Psoas muscle (tissue), 8 donors: ENCODE results near the gene MRPL49. TPM values are rescaled to one million over a fixed set of nuclear protein-coding genes. Genes with fewer than 3 reads are reported as not detected.

Experiments used
- ATAC-seq, 4 donors: fragments of 200-7000 bp; cut with Tn5 transposase; one replicate each; pipeline ENCODE4 v1.9.1; 2020; ENCODE audit warnings: moderate library complexity in 3 of 4, mild to moderate bottlenecking in 2 of 4
- DNase-seq, 2 donors: peaks; one replicate each; pipeline ENCODE4 v3.0.0-alpha.2; 2020
- H3K27ac ChIP-seq: fragments of 200-600 bp; one replicate; pipeline ENCODE4 v1.8.0; 2022
- H3K27me3 ChIP-seq, 3 donors: fragments of 200-600 bp in 1 of 3; one replicate each; pipeline versions ENCODE4 v1.6.1 to v1.8.0; 2013 to 2022; ENCODE audit warnings: low read length in 2 of 3, mild to moderate bottlenecking in 2 of 3, moderate library complexity in 1 of 3; ENCODE audit not compliant: insufficient read depth in 3 of 3
- H3K36me3 ChIP-seq, 2 donors: fragments of 200-600 bp in 1 of 2; one replicate each; pipeline versions ENCODE4 v1.6.1 to v1.8.0; 2013 to 2022; ENCODE audit warnings: low read depth in 1 of 2, mild to moderate bottlenecking in 1 of 2, moderate library complexity in 1 of 2; ENCODE audit not compliant: insufficient read depth in 1 of 2
- H3K4me1 ChIP-seq: fragments of 200-600 bp; one replicate; pipeline ENCODE4 v1.8.0; 2022
- H3K4me3 ChIP-seq: fragments of 200-600 bp; one replicate; pipeline ENCODE4 v1.8.0; 2022; ENCODE audit warnings: mild to moderate bottlenecking
- H3K9me3 ChIP-seq: fragments of 200-600 bp; one replicate; pipeline ENCODE4 v1.8.0; 2022
- WGBS, 3 donors: extraction: QIAGEN DNeasy Blood & Tissue Kit; methylation state at CpG; one replicate each; pipeline versions ENCODE4 v1.1.6 to v1.1.7; 2013; 5-methylcytosine and 5-hydroxymethylcytosine counted together
- intact Hi-C, 2 donors: fragments of 100-400 bp; cut with DNase I; formaldehyde crosslinking; loops; one replicate each; pipeline versions ENCODE4 v1.11.0 to v1.14.2; 2022
- polyA plus RNA-seq, 3 donors: library from polyadenylated mRNA; stranded (reverse); fragments of 200-250 nt; gene quantifications; one replicate each; pipeline ENCODE4 v1.2.3, GENCODE V29; 2013
- total RNA-seq, 4 donors: library from RNA; stranded (reverse); fragmentation: NEBNext Ultra II Directional in 2 of 4; extraction: Animal tissue kit (Norgen Biotek cat#: 25700) in 2 of 4; gene quantifications; one replicate each; pipeline versions ENCODE4 v1.2.1 to v1.2.4, GENCODE V29; 2021 to 2023
- TF ChIP-seq, protein P1 (sequence below): fragments of 200-600 bp; IDR thresholded peaks from one replicate; pipeline ENCODE4 v1.8.0; 2022; ENCODE audit warnings: antibody characterized with exemption
- donor health status: healthy with polysubstance abuse.
- donor health status: DM: no; HTN: no; CAD: no; lungs with moderate emphysema.
- donor health status: Bipolar disorder and iron deficiency.
- donor health status: healthy.
- donor health status: DM: yes; HTN: yes; CAD: no.
- donor health status: DM: no; HTN: no; CAD: no.
- donor health status: DM: no; HTN: no; CAD: no.
- donor health status: DM: yes; HTN: yes; CAD: no.

The MRPL49 gene
- total and polyA plus RNA-seq, 7 donors: 29.0 to 54.1 (median 32.9) TPM

DNA sequence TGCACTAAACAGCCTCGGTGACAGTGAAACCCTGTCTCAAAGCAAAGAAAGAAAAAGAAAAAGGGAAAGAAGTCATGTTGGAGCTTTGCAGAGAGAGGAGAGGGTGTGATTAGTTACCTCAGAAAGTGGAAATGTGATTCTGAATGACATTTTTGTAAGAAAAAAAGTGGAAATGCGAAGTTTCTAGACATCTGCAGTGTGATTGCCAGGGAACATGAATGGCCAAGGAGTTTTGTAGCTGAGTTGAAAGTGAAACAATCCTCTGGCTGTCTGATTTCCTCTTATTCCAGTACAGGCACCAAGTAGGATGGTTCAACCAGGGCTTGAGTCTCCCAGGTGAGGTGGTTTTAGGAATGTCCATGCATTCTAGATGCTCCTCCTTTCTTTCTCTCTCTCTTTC is 30.0 kb downstream of the MRPL49 start:
- H3K27ac ChIP-seq: peak overlapping the region; percentile 89
- WGBS, 3 donors: 64 to 89% (median 83%) methylated on average over 2 of the region's 2 CpGs

DNA sequence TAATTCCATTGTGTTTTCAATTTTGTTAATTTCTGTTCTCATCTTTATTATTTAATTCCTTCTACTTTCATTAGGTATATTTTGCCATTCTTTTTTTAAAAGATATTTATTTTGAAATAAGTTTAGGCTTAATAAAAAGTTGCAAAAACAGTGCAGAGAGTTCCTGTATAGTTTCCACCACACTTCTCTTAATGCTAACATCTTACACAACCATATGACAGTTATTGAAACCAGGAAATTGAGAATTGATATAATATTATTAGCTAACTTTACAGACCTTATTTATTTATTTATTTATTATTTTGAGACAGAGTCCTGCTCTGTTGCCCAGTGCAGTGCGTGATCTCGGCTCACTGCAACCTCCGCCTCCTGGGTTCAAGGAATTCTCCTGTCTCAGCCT is 34.1 kb downstream of the MRPL49 start:
- intact Hi-C loops: no loop called here
- no peak overlapping the region for H3K4me3 ChIP-seq
- 92 to 96% (median 96%) methylated on average over 3 of the region's 3 CpGs for WGBS, 3 donors
- H3K9me3 ChIP-seq: no peaks in the 10 kb centered on the region
- H3K4me1 ChIP-seq: peaks cover under 1% of the 10 kb centered on the region
- TF ChIP-seq, protein P1, sequence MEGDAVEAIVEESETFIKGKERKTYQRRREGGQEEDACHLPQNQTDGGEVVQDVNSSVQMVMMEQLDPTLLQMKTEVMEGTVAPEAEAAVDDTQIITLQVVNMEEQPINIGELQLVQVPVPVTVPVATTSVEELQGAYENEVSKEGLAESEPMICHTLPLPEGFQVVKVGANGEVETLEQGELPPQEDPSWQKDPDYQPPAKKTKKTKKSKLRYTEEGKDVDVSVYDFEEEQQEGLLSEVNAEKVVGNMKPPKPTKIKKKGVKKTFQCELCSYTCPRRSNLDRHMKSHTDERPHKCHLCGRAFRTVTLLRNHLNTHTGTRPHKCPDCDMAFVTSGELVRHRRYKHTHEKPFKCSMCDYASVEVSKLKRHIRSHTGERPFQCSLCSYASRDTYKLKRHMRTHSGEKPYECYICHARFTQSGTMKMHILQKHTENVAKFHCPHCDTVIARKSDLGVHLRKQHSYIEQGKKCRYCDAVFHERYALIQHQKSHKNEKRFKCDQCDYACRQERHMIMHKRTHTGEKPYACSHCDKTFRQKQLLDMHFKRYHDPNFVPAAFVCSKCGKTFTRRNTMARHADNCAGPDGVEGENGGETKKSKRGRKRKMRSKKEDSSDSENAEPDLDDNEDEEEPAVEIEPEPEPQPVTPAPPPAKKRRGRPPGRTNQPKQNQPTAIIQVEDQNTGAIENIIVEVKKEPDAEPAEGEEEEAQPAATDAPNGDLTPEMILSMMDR: no peak
- H3K27ac ChIP-seq: no peak overlapping the region
- ATAC-seq: no peak
- H3K36me3 ChIP-seq: no peaks in the 10 kb centered on the region
- DNase-seq: no peak
- no peaks in the 10 kb centered on the region for H3K27me3 ChIP-seq

More for the DNA sequence above, 30.0 kb downstream of the MRPL49 start:
- intact Hi-C loops: no loop called here
- no peak for ATAC-seq
- Histone ChIP-seq H3K4me3 (no peak overlapping the region), H3K36me3 (no peaks in the 10 kb centered on the region), H3K4me1 (peaks cover 16% of the 10 kb centered on the region), H3K9me3 (no peaks in the 10 kb centered on the region), H3K27me3 (no peaks in the 10 kb centered on the region)
- TF ChIP-seq, protein P1: no peak
- DNase-seq: no peak

GRCh38 chr11:65156926-65157325 is 34.8 kb downstream of the MRPL49 start:
- intact Hi-C loops: no loop called here
- H3K27me3 ChIP-seq: no peaks in the 10 kb centered on the region
- no peaks in the 10 kb centered on the region for H3K36me3 ChIP-seq
- H3K4me3 ChIP-seq: no peak overlapping the region
- H3K27ac ChIP-seq: no peak overlapping the region
- H3K4me1 ChIP-seq: no peaks in the 10 kb centered on the region
- 85 to 93% (median 91%) methylated on average over 3 of the region's 3 CpGs for WGBS, 3 donors
- TF ChIP-seq, protein P1: no peak
- no peak for ATAC-seq
- DNase-seq: no peak
- no peaks in the 10 kb centered on the region for H3K9me3 ChIP-seq

GRCh38 chr11:65157336-65157735 is 35.2 kb downstream of the MRPL49 start:
- WGBS, 3 donors: 73 to 76% (median 76%) methylated on average over 3 of the region's 3 CpGs
- Histone ChIP-seq H3K9me3 (no peaks in the 10 kb centered on the region), H3K27me3 (no peaks in the 10 kb centered on the region), H3K4me1 (no peaks in the 10 kb centered on the region), H3K27ac (no peak overlapping the region), H3K4me3 (no peak overlapping the region), H3K36me3 (no peaks in the 10 kb centered on the region)
- no peak for ATAC-seq
- intact Hi-C loops: no loop called here
- DNase-seq: no peak
- TF ChIP-seq, protein P1: no peak

DNA sequence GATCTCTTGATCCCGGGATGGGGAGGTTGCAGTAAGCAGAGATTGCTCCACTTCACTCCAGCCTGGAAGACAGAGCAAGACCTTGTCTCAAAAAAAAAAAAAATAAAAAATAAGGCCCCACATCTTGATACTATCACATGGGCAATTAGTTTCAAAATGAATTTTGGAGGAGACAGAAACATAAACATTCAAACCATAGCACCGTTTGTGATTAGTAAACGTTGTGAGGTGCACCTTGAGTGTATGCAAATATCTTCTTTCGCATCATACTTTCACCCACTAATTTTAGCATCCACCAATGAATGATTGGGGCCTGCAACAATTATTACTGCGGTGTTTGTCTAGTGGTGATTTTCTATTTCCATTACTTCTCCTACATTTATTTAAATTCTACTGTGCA is 36.9 kb downstream of the MRPL49 start:
- Histone ChIP-seq H3K4me1 (no peaks in the 10 kb centered on the region), H3K27me3 (no peaks in the 10 kb centered on the region), H3K27ac (no peak overlapping the region), H3K4me3 (no peak overlapping the region), H3K36me3 (no peaks in the 10 kb centered on the region), H3K9me3 (no peaks in the 10 kb centered on the region)
- DNase-seq (no peak), ATAC-seq (no peak)
- TF ChIP-seq, protein P1: no peak
- intact Hi-C loops: no loop called here
- WGBS, 3 donors: 75 to 84% (median 75%) methylated on average over 5 of the region's 5 CpGs
